H1 (cell line): ENCODE results near the gene KDM6A. TPM values are rescaled to one million over a fixed set of nuclear protein-coding genes. Genes with fewer than 3 reads are reported as not detected.

Experiments used
- BACH1 ChIP-seq: IDR thresholded peaks from 2 replicates; pipeline ENCODE4 v1.6.1; 2012; ENCODE audit warnings: low read length, improper control_type of control experiment
- RAD21 ChIP-seq, 2 experiments: IDR thresholded peaks in 1 of 2; conservative IDR thresholded peaks in 1 of 2; 2 replicates each; pipeline ENCODE4 v1.6.1; 2011; ENCODE audit warnings: low read depth in 2 of 2, low read length in 2 of 2, improper control_type of control experiment in 1 of 2, inconsistent platforms in 1 of 2, mild to moderate bottlenecking in 1 of 2, moderate library complexity in 1 of 2
- SP1 ChIP-seq: IDR thresholded peaks from 2 replicates; pipeline ENCODE4 v1.6.1; 2011; ENCODE audit warnings: low read depth, low read length
- polyA plus RNA-seq, 7 experiments: library from polyadenylated mRNA; depleted of rRNA in 3 of 7; stranded (reverse) in 5 of 7; unstranded in 2 of 7; fragments of >200 nt in 5 of 7; fragments of 200-250 nt in 2 of 7; gene quantifications; 1 replicate in 5 of 7; 2 replicates in 1 of 7; 4 replicates in 1 of 7; pipeline versions ENCODE4 v1.2.1 to v1.2.3, GENCODE V29; 2011 to 2013; ENCODE audit warnings: missing spikeins in 2 of 7, mixed read lengths in 2 of 7
- total RNA-seq: library from RNA; stranded (reverse); fragmentation: NEBNext Ultra II Directional; extraction: Animal tissue kit (Norgen Biotek cat#: 25700); gene quantifications from 2 replicates; pipeline ENCODE4 v1.2.1, GENCODE V29; 2021

Gene KDM6A
- total and polyA plus RNA-seq, 2 of the 8 experiments (the other 6 are each of a cell fraction or from before 2014, with no cell fraction given): 43.5 to 58.4 TPM

GRCh38 chrX:44927398-44927797, 54.4 kb downstream of the KDM6A start (continued):
- TF ChIP-seq RAD21 (IDR thresholded peaks at IDR 0.05 in 1 of 2, conservative IDR thresholded peaks at IDR 0.05 in 1 of 2; ENCODE audit: low read depth in 2 of 2, low read length in 2 of 2) (no peak), SP1 (no peak), BACH1 (no peak)
